ENCODE measurements around the gene FLNA.

GRCh38 chrX:154320406-154320805 is 54.0 kb downstream of the FLNA start:
- TF ChIP-seq CTCF (IDR thresholded peaks at IDR 0.05): no peak
- no peak for TF ChIP-seq POLR2A (IDR thresholded peaks at IDR 0.05)
